Measurements from ENCODE around the gene TSC1.

GRCh38 chr9:132875159-132875558, 69.3 kb downstream of the TSC1 start:
- TF ChIP-seq RARB (CRISPR knock-in tag; IDR thresholded peaks at IDR 0.05) (no peak), HMGXB4 (CRISPR knock-in tag; IDR thresholded peaks at IDR 0.05; ENCODE audit: borderline replicate concordance) (no peak), CBX2 (IDR thresholded peaks at IDR 0.05; ENCODE audit: borderline replicate concordance, low read depth) (no peak), CTCF (IDR thresholded peaks at IDR 0.05) (no peak), EP300 (IDR thresholded peaks at IDR 0.05) (no peak), RAD21 (conservative IDR thresholded peaks at IDR 0.05 in 1 of 2, IDR thresholded peaks at IDR 0.05 in 1 of 2) (no peak), POLR2A (IDR thresholded peaks at IDR 0.05; ENCODE audit: low read length) (no peak), BHLHE40 (IDR thresholded peaks at IDR 0.05; ENCODE audit: low read depth, low read length) (no peak), POLR2AphosphoS2 (conservative IDR thresholded peaks at IDR 0.05; ENCODE audit: low read length) (no peak), REST (IDR thresholded peaks at IDR 0.05) (no peak), CHD2 (IDR thresholded peaks at IDR 0.05; ENCODE audit: low read length, partially characterized antibody) (no peak), SMC3 (IDR thresholded peaks at IDR 0.05) (no peak), MAX (IDR thresholded peaks at IDR 0.05) (no peak)
